ENCODE data around the gene GHDC. TPM values are rescaled to one million over a fixed set of nuclear protein-coding genes. Genes with fewer than 3 reads are reported as not detected.

GHDC gene
- total and polyA plus RNA-seq, 2 donors (not counting 3 experiments of a cell fraction or from before 2014, with no cell fraction given) = 9.8 to 11.2 TPM

GRCh38 chr17:42178817-42179216, 15.5 kb downstream of the GHDC start:
- ChIA-PET CTCF (interaction anchor here (0.8 kb wide), 1 partner anchor 15 kb away, joined by 3 read pairs; no protein-coding TSS in a partner anchor), POLR2A (no interaction called here)
- H3K9me1 ChIP-seq (replicated peaks; ENCODE audit: control insufficient read depth, extremely low read depth, insufficient read depth, low read length) = no peaks in the 10 kb centered on the region
- no peak for DNase-seq (ENCODE audit: low read depth, low spot score)
- H3K9me3 ChIP-seq (replicated peaks; ENCODE audit: control insufficient read depth, insufficient read depth, low read length) = no peaks in the 10 kb centered on the region
- TF ChIP-seq, protein P1, sequence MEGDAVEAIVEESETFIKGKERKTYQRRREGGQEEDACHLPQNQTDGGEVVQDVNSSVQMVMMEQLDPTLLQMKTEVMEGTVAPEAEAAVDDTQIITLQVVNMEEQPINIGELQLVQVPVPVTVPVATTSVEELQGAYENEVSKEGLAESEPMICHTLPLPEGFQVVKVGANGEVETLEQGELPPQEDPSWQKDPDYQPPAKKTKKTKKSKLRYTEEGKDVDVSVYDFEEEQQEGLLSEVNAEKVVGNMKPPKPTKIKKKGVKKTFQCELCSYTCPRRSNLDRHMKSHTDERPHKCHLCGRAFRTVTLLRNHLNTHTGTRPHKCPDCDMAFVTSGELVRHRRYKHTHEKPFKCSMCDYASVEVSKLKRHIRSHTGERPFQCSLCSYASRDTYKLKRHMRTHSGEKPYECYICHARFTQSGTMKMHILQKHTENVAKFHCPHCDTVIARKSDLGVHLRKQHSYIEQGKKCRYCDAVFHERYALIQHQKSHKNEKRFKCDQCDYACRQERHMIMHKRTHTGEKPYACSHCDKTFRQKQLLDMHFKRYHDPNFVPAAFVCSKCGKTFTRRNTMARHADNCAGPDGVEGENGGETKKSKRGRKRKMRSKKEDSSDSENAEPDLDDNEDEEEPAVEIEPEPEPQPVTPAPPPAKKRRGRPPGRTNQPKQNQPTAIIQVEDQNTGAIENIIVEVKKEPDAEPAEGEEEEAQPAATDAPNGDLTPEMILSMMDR (IDR thresholded peaks at IDR 0.05; ENCODE audit: extremely low read depth in 1 of 2, insufficient read depth in 1 of 2, low read depth in 1 of 2, low read length in 2 of 2) = no peak
- TF ChIP-seq FOS (IDR thresholded peaks at IDR 0.05; ENCODE audit: borderline replicate concordance, insufficient read depth, low read length) = no peak
- TF ChIP-seq POLR2AphosphoS5 (IDR thresholded peaks at IDR 0.05; ENCODE audit: insufficient read depth, low read depth, low read length) = no peak
- no peak for TF ChIP-seq EZH2 (IDR thresholded peaks at IDR 0.05; ENCODE audit: borderline replicate concordance, low read depth, low read length, severe bottlenecking)
- no peak for TF ChIP-seq GATA2 (IDR thresholded peaks at IDR 0.05; ENCODE audit: insufficient read depth, insufficient read length, low read depth, low read length)
- TF ChIP-seq JUN (IDR thresholded peaks at IDR 0.05; ENCODE audit: borderline replicate concordance, insufficient read depth, insufficient read length, low read depth) = no peak
- no peak for TF ChIP-seq POLR2A (IDR thresholded peaks at IDR 0.05; ENCODE audit: low read depth, low read length)
- no peak for TF ChIP-seq MYC (IDR thresholded peaks at IDR 0.05; ENCODE audit: low read depth, low read length)
- no peak for TF ChIP-seq MAX (IDR thresholded peaks at IDR 0.05; ENCODE audit: insufficient read depth, insufficient read length)
- no peaks in the 10 kb centered on the region for H4K20me1 ChIP-seq (replicated peaks; ENCODE audit: control insufficient read depth, extremely low read depth, insufficient read depth, low read length)
- no peak overlapping the region for H3K9ac ChIP-seq (replicated peaks; ENCODE audit: extremely low read depth, insufficient read depth, low read length)
- intact Hi-C loops (cut with micrococcal nuclease) (no loop called here), dilution Hi-C loops (cut with MboI; ENCODE audit: extremely low pct_ligation_motif_present, low sequenced_read_pairs) (no loop called here)
- FAIRE-seq = no peak
- no peaks in the 10 kb centered on the region for H3K79me2 ChIP-seq (ENCODE audit: control insufficient read depth, insufficient read depth, low read length)
- H3K4me2 ChIP-seq (ENCODE audit: insufficient read depth, low read length) = no peak overlapping the region
- H3K27me3 ChIP-seq (ENCODE audit: control insufficient read depth in 2 of 2, insufficient read depth in 2 of 2, low read length in 2 of 2) = peaks cover 9 to 13% of the 10 kb centered on the region in 2 experiments
- peaks cover 10% of the 10 kb centered on the region for H3K4me1 ChIP-seq (ENCODE audit: control insufficient read depth, extremely low read depth, insufficient read depth, low read length)
- no peaks in the 10 kb centered on the region for H3K36me3 ChIP-seq (ENCODE audit: control insufficient read depth in 2 of 2, extremely low read depth in 1 of 2, insufficient read depth in 2 of 2, low read length in 2 of 2)
- no peak overlapping the region for H2AFZ ChIP-seq (ENCODE audit: low read depth, low read length)
- H3K27ac ChIP-seq (ENCODE audit: insufficient read depth, low read depth, low read length) = no peak overlapping the region
- no peak overlapping the region for H3K4me3 ChIP-seq (replicated peaks in 1 of 3; ENCODE audit: insufficient read depth in 1 of 3, low read depth in 1 of 3, low read length in 3 of 3)
- no TSS peak for BruUV-seq (replicated peaks)

All from endothelial cell of umbilical vein (primary cell).